ENCODE data around the gene GGN. TPM values are rescaled to one million over a fixed set of nuclear protein-coding genes. Genes with fewer than 3 reads are reported as not detected.

The GGN gene
- total and polyA plus RNA-seq, 2 experiments from 2014 or later: 0.60 to 1.1 TPM

GRCh38 chr19:38402967-38403674 lies 15.3 kb upstream of the GGN start, which contains the start of gene FAM98C:
Gene FAM98C, plus strand, starts transcription at chr19:38403093. Its CDS starts 61 bp downstream, at chr19:38403154.
- Histone ChIP-seq H3K9me3 (ENCODE audit: low read depth) (no peaks in the 10 kb centered on the region), H2AFZ (peak within 1 kb of the TSS; percentile 92), H3K4me2 (peak within 1 kb of the TSS; percentile 95), H4K20me1 (ENCODE audit: insufficient read depth, poor library complexity, severe bottlenecking) (no peaks in the 10 kb centered on the region), H3K36me3 (replicated peaks; ENCODE audit: insufficient read depth, low read depth) (no peaks in the 10 kb centered on the region), H3K27ac (peak within 1 kb of the TSS; percentile 83), H3K4me1 (ENCODE audit: insufficient read depth) (no peaks in the 10 kb centered on the region), H3K4me3 (peak within 1 kb of the TSS; percentile 80), H3K79me2 (peaks cover 4% of the 10 kb centered on the region), H3K9me2 (replicated peaks; ENCODE audit: insufficient read depth) (no peaks in the 10 kb centered on the region), H3K27me3 (no peaks in the 10 kb centered on the region)
- peak; percentile 99 for TF ChIP-seq CTCF (IDR thresholded peaks at IDR 0.05; ENCODE audit: poor library complexity)
- no peak for TF ChIP-seq EZH2 (IDR thresholded peaks at IDR 0.05; ENCODE audit: borderline replicate concordance)
- under 1% methylated on average over 56 of the region's 82 CpGs for WGBS (ENCODE audit: low lambda C conversion rate, missing lambda C conversion rate)
- peak; percentile 99 for DNase-seq (ENCODE audit: low spot score)

GRCh38 chr19:38402623-38402966 lies 14.8 kb upstream of the GGN start:
- Histone ChIP-seq H3K27me3 (no peaks in the 10 kb centered on the region), H3K79me2 (peaks cover 4% of the 10 kb centered on the region), H3K4me3 (no peak overlapping the region), H2AFZ (peak overlapping the region; percentile 60), H3K4me1 (ENCODE audit: insufficient read depth) (no peaks in the 10 kb centered on the region), H3K36me3 (replicated peaks; ENCODE audit: insufficient read depth, low read depth) (no peaks in the 10 kb centered on the region), H4K20me1 (ENCODE audit: insufficient read depth, poor library complexity, severe bottlenecking) (no peaks in the 10 kb centered on the region), H3K9me2 (replicated peaks; ENCODE audit: insufficient read depth) (no peaks in the 10 kb centered on the region), H3K27ac (no peak overlapping the region), H3K4me2 (peak overlapping the region; percentile 76), H3K9me3 (ENCODE audit: low read depth) (no peaks in the 10 kb centered on the region)
- TF ChIP-seq CTCF (IDR thresholded peaks at IDR 0.05; ENCODE audit: poor library complexity) (no peak), EZH2phosphoT487 (IDR thresholded peaks at IDR 0.05; ENCODE audit: low read depth, severe bottlenecking, unreplicated experiment) (no peak), EZH2 (IDR thresholded peaks at IDR 0.05; ENCODE audit: borderline replicate concordance) (no peak)
- no peak for DNase-seq (ENCODE audit: low spot score)
- 11% methylated on average over 18 of the region's 18 CpGs for WGBS (ENCODE audit: low lambda C conversion rate, missing lambda C conversion rate)

- WGBS (ENCODE audit: low lambda C conversion rate, missing lambda C conversion rate): 67% methylated on average over 3 of the region's 3 CpGs
- Histone ChIP-seq H3K9me2 (replicated peaks; ENCODE audit: insufficient read depth) (no peaks in the 10 kb centered on the region), H3K4me1 (ENCODE audit: insufficient read depth) (no peaks in the 10 kb centered on the region), H4K20me1 (ENCODE audit: insufficient read depth, poor library complexity, severe bottlenecking) (no peaks in the 10 kb centered on the region), H3K79me2 (peaks cover 4% of the 10 kb centered on the region), H2AFZ (no peak overlapping the region), H3K36me3 (replicated peaks; ENCODE audit: insufficient read depth, low read depth) (no peaks in the 10 kb centered on the region), H3K27me3 (no peaks in the 10 kb centered on the region), H3K9me3 (ENCODE audit: low read depth) (no peaks in the 10 kb centered on the region), H3K4me3 (no peak overlapping the region), H3K4me2 (no peak overlapping the region), H3K27ac (no peak overlapping the region)
- TF ChIP-seq CTCF (IDR thresholded peaks at IDR 0.05; ENCODE audit: poor library complexity) (no peak), EZH2 (IDR thresholded peaks at IDR 0.05; ENCODE audit: borderline replicate concordance) (no peak), EZH2phosphoT487 (IDR thresholded peaks at IDR 0.05; ENCODE audit: low read depth, severe bottlenecking, unreplicated experiment) (no peak)
- DNase-seq (ENCODE audit: low spot score): no peak
Measured at GRCh38 chr19:38401148-38401547, 13.3 kb upstream of the GGN start.

Measured in hepatocyte (in vitro differentiated cells).